T1000 (cell line): Measurements from ENCODE around the gene SMAD3.

Experiments used
- DNase-seq: peaks from one replicate; lab custom pipeline; 2025; ENCODE audit warnings: mixed read lengths; lab: John Stamatoyannopoulos, UW

SMAD3 gene

GRCh38 chr15:67036775-67037555, 28.4 kb upstream of the SMAD3 start:
- DNase-seq: no peak

DNA sequence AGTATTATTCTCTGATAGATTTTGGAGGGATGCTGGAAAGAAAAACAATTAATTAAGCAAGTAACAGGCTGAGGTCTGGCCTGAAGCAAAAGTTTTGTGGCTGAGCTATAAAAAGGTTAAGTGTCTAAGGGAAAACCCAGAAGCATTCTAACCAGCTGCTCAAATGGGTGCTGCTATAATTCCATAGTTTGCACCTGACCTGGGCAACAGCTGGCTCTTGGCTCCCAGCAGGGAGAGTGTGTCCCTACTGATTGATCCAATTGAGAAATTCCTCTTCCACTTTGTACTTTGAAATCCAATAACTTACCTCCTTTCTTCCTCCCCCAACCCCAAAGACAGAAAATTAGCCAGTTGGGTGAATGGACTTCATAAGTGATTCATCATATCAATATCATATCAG, 27.7 kb upstream of the SMAD3 start:
- no peak for DNase-seq

GRCh38 chr15:67038736-67039135, 26.7 kb upstream of the SMAD3 start:
- DNase-seq: no peak

DNA sequence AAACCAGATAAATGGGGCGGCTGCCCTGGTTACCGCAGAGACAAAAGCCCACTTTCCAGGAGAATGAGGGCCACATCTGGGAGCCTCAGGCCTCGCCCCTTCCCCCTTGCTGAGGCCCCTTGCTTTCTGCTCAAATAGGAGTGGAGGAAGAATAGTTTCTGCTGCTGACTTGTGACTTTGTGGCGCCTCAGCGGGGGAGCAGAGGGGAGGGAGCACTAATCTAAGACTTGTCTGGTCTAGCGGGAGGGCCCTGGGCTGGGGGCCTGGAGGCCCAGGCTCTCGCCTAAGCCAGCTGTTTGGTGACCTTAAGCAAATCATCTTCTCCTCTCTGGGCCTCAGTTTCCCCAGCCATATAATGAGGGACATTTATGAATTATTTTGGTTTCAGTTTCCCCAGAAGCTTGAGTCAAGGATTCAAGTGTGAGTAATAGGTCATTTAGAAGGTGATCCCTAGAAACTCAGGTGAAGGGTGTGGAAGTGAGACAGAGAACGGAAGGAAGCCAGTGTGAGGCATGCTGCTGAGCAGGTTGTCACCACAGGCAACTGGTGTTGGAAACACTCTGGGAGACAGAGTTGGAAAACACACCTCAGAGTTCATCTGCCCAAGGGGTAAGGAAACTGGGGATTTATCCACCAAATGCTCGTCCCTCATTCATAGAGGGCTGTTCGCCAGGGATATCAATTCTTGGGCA, 25.9 kb upstream of the SMAD3 start:
- no peak for DNase-seq

DNA sequence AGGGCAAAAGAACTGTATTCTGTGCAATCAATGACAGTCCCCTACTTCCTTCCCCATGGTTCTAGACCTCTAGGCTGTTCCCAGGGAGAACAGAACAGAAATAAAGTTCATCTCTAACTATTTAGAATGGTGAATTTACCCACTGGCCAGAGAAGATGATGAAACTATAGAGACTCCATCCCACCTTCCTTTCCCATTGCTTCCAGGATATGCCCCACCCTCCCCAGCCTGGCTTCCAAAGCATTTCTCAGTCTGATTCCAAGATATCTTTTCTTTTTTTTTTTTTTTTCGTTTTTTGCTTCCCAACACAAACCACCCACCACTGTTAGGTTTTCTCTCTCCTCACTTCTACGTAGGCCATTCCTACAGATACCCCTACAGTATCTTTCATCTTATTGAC, 25.1 kb upstream of the SMAD3 start:
- no peak for DNase-seq

GRCh38 chr15:67042551-67043142, 22.8 kb upstream of the SMAD3 start:
- no peak for DNase-seq

DNA sequence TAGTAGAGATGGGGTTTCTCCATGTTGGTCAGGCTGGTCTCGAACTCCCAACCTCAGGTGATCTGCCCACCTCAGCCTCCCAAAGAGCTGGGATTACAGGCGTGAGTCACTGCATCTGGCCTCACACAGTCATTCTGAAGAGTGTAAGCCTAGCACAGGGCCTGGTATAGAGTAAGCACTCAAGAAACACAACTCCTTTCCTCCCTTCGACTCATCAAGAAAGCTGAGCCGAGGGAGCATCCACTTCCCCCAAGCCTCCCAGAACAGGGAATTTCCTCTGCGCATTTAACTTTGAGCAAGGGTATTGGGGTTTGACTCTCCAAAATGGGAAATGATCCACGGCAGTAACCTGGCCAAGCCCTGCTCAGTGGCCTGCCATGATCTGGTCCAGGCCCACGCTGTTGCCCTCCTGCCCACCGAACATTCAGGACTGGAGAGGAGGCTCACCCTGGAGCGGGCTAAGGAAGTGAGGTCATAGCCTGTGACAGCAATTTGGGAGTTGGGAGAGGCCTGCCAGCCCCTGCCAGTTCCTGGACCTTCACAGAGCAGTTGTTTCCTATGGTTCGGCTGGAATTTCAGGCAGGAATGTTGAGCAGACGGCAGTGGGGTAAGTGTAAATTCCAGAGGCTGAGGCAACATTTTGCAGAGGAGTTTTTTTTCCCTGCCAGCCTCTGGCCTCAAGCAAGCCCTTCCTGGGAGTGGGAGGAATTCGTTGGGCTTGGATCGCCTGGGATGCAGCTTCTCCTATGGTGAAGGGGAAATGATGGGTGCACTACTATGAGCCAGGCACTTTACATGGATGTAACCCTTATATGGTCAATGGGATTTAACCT, 21.2 kb upstream of the SMAD3 start:
- DNase-seq: peak; percentile 58

GRCh38 chr15:67047149-67047661, 18.2 kb upstream of the SMAD3 start:
- no peak for DNase-seq

DNA sequence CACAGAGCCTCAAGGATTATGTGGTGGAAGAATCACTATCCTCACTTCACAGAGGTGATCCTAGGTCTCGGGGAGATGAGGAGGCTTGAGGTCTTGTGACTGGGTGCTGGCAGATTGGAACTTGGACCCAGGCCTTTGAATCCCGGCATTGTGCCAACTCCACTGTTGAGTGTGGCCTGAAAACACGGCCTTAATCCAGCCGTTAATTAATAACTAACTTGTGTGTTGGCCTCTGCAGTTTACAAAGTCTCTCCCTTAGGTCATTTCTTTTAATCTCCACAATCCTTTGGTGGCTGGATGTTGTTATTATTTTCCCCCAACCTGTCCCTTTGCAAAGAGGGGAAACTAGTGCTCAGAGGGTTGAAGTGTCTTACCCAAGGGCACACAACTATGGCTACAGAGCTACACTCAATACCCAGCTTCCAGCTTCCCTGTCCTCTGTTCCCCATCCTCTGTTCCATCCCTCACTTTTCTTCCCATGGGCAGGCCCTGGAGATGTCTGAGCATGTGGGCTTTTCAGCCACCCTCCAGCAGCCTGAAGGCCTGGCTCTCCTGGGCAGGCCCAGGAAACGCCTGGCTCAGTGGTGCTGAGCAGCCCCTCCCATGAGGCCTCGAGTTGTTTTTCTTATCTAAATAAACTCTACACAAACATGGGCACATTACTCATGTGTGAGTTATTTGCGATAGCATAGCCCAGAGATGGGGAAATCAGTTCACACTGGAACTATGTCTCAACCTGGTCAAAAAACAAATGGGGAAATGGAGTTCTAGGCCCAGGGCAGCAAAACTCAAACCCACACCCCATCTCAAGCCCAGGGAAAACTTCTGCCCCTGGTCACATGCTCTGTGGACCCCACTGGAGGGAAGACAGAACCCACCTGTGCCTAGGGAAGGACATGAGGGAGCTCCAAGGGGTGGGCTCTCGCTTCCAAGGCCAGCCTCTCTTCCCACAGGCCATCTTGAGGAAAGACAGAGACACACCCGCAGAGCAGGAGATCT, 16.8 kb upstream of the SMAD3 start:
- peak; percentile 52 for DNase-seq

- DNase-seq: peak; percentile 85
Measured at GRCh38 chr15:67049351-67050044, 15.9 kb upstream of the SMAD3 start.

DNA sequence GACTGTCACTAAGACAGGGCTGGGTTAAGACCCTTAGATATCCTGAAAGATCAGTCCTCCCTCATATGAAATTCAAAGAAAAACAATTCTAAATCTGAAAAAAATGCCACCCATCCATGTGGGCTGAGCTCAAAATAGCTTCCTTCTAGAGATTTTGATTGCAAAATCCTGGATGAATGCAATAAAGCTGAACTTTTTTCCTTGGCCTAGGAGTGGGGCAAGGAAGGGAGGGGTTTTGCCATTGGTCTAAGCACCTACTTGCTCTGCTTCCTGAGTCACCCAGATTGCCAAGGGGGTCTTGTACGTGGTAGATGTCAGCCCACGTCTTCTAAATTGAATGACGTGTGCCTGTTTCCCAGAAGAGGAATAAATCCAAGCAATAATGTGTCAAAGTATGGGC, 15.3 kb upstream of the SMAD3 start:
- peak; percentile 77 for DNase-seq

- no peak for DNase-seq
Measured at GRCh38 chr15:67050522-67051087, 14.8 kb upstream of the SMAD3 start.

- no peak for DNase-seq
Measured at GRCh38 chr15:67051088-67052045, 14.0 kb upstream of the SMAD3 start.

DNA sequence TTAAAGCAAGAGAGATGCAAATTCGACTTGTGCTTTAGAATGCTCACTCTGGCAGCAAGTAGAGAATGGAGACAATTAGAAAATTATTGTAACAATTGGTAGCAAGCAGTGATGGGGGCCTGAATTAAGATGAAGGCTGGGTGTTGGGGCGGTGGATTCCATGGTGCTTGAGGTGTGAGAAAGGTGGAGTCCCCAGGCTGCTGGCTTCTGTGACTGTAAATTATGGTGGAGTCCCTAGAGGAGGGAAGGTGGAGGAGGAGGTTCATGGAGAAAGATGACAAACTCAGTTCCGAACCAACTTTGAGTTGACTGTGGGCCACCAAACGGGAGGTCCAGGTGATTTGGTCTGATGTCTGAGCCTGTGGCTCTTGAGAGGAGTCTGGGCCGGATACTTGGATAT, 10.7 kb upstream of the SMAD3 start:
- no peak for DNase-seq

DNA sequence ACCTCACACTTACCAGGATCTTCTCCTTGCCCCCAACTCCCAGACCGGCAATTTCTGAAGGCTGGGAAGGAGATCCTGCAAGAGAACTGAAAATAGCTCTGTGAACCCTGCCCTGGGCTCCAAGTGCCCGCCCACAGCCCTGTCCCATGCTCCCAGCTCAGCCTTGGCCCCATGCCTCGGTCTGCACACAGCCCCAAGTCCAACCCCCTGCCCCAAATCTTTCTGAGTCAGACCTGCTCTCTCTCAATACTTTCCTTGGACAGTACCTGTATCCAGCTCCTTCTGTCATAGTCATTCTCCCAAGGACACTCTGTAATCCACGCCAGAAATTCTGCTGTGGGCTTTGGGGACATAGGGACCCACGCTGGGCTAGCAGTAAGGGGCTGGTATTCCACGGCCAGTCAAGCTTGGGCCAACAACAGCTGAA, 6.3 kb upstream of the SMAD3 start:
- DNase-seq: no peak

GRCh38 chr15:67061811-67062368, 3.5 kb upstream of the SMAD3 start:
- DNase-seq: no peak

DNA sequence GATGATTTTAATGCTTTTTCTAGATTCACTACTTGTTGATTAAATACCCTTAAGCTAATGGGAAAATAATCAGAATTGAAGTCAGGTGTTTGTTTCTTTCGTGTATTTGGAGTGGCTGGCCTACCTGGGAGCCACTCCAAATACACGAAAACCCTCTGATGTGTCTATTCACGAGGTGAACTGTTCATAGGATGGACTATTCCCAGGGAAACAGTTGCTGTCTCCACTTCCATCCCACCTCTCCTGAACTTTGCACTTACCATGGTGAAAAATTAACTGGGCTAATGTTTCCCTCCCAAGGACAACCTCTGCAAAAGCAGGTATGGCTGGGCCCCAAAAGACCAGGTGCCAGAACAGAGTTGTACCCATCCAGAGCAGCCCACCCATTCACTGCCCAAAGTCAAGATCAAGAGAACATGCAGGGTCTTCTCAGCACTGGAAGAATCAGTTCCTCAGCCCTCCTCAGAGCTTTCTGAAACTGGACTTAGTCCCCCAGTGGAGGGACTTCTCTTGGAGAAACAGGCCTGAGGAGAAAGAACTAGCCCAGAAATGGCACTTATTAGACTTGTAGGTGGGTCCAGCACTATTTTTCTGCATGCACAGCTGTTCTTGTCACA, 2.9 kb upstream of the SMAD3 start:
- DNase-seq: no peak
